A549 (cell line): ENCODE data around the gene DXO.
"Not testable (repeated sequence)": the region's sequence is repeated elsewhere in the genome, so short reads cannot be mapped to it uniquely, and the experiment has no call there.

Experiments used
- FOSL2 ChIP-seq, 2 experiments: fragments of 450-650 bp in 1 of 2; fragments of >200 bp in 1 of 2; sonication (Bioruptor Twin) in 1 of 2; formaldehyde crosslinking; IDR thresholded peaks; 2 replicates each; pipeline versions ENCODE4 v1.5.0 to v1.6.1; 2016 to 2020; ENCODE audit warnings: mild to moderate bottlenecking in 1 of 2, moderate library complexity in 1 of 2
- MAFK ChIP-seq: fragments of 450-650 bp; IDR thresholded peaks from 2 replicates; pipeline ENCODE4 v1.6.1; 2014; ENCODE audit not compliant: partially characterized antibody
- NR3C1 ChIP-seq: fragments of >200 bp; sonication (Bioruptor Twin); formaldehyde crosslinking; IDR thresholded peaks from 3 replicates; pipeline ENCODE4 v1.6.1; 2017
- POLR2A ChIP-seq: IDR thresholded peaks from 2 replicates; pipeline ENCODE4 v1.6.1; 2012; ENCODE audit warnings: mild to moderate bottlenecking, low read length
- RAD21 ChIP-seq, 2 experiments: fragments of >200 bp in 1 of 2; sonication (Bioruptor Twin) in 1 of 2; formaldehyde crosslinking in 1 of 2; IDR thresholded peaks in 1 of 2; conservative IDR thresholded peaks in 1 of 2; 2 replicates in 1 of 2; 3 replicates in 1 of 2; pipeline ENCODE4 v1.6.1; 2012 to 2018; ENCODE audit warnings: inconsistent platforms in 1 of 2
- RFX5 ChIP-seq: fragments of 450-650 bp; IDR thresholded peaks from 2 replicates; pipeline ENCODE4 v1.7.1; 2014; ENCODE audit warnings: antibody characterized with exemption, mild to moderate bottlenecking, moderate library complexity
- SMC3 ChIP-seq: fragments of >200 bp; sonication (Bioruptor Twin); formaldehyde crosslinking; IDR thresholded peaks from 3 replicates; pipeline ENCODE4 v1.6.1; 2018; ENCODE audit warnings: inconsistent platforms
- TP53 ChIP-seq: fragments of 250-450 bp; sonication (Bioruptor Pico); IDR thresholded peaks from 2 replicates; pipeline ENCODE4 v1.5.0; 2021; ENCODE audit warnings: mild to moderate bottlenecking, moderate library complexity
- TF ChIP-seq, protein P1 (sequence below): fragments of >200 bp; sonication (Bioruptor Twin); formaldehyde crosslinking; IDR thresholded peaks from 3 replicates; pipeline ENCODE4 v1.5.1; 2016
- TF ChIP-seq, protein P2 (sequence below): fragments of 200-600 bp; sonication (generic); IDR thresholded peaks from 2 replicates; pipeline ENCODE4 v1.6.1; 2016; ENCODE audit warnings: antibody characterized with exemption, mild to moderate bottlenecking, moderate library complexity
- TF ChIP-seq, protein P3 (sequence below): IDR thresholded peaks from 2 replicates; pipeline ENCODE4 v1.6.1; 2012

DNA sequence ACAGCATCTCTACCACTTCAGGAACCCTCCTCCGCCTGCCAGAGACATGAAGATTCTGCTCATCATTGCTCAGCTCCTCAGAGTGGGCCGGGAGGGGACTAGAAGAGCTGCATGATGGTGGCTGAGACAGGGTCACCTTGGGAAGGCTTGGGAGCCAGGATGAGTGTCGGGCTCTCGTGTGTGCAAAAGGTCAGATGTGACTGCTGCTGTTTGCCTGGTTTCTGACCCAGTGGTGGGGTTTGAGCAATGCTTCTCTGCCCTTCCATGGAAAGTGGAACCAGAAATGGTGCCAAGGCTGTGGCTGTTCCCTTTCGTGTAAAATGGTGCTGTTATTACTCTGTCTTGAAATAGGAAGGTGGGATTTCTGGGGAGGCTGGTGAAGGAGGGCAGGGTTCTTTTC is 41.8 kb upstream of the DXO start:
- TF ChIP-seq FOSL2 (IDR thresholded peaks at IDR 0.05); FOSL2 (CRISPR knock-in tag; IDR thresholded peaks at IDR 0.05); NR3C1; RAD21 (conservative IDR thresholded peaks at IDR 0.05 in 1 of 2, IDR thresholded peaks at IDR 0.05 in 1 of 2); MAFK; SMC3; TP53 (CRISPR knock-in tag); POLR2A; RFX5: not testable (repeated sequence)
- TF ChIP-seq, protein P1, sequence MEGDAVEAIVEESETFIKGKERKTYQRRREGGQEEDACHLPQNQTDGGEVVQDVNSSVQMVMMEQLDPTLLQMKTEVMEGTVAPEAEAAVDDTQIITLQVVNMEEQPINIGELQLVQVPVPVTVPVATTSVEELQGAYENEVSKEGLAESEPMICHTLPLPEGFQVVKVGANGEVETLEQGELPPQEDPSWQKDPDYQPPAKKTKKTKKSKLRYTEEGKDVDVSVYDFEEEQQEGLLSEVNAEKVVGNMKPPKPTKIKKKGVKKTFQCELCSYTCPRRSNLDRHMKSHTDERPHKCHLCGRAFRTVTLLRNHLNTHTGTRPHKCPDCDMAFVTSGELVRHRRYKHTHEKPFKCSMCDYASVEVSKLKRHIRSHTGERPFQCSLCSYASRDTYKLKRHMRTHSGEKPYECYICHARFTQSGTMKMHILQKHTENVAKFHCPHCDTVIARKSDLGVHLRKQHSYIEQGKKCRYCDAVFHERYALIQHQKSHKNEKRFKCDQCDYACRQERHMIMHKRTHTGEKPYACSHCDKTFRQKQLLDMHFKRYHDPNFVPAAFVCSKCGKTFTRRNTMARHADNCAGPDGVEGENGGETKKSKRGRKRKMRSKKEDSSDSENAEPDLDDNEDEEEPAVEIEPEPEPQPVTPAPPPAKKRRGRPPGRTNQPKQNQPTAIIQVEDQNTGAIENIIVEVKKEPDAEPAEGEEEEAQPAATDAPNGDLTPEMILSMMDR: not testable (repeated sequence)
- TF ChIP-seq, protein P2, sequence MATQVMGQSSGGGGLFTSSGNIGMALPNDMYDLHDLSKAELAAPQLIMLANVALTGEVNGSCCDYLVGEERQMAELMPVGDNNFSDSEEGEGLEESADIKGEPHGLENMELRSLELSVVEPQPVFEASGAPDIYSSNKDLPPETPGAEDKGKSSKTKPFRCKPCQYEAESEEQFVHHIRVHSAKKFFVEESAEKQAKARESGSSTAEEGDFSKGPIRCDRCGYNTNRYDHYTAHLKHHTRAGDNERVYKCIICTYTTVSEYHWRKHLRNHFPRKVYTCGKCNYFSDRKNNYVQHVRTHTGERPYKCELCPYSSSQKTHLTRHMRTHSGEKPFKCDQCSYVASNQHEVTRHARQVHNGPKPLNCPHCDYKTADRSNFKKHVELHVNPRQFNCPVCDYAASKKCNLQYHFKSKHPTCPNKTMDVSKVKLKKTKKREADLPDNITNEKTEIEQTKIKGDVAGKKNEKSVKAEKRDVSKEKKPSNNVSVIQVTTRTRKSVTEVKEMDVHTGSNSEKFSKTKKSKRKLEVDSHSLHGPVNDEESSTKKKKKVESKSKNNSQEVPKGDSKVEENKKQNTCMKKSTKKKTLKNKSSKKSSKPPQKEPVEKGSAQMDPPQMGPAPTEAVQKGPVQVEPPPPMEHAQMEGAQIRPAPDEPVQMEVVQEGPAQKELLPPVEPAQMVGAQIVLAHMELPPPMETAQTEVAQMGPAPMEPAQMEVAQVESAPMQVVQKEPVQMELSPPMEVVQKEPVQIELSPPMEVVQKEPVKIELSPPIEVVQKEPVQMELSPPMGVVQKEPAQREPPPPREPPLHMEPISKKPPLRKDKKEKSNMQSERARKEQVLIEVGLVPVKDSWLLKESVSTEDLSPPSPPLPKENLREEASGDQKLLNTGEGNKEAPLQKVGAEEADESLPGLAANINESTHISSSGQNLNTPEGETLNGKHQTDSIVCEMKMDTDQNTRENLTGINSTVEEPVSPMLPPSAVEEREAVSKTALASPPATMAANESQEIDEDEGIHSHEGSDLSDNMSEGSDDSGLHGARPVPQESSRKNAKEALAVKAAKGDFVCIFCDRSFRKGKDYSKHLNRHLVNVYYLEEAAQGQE: not testable (repeated sequence)
- TF ChIP-seq, protein P3, sequence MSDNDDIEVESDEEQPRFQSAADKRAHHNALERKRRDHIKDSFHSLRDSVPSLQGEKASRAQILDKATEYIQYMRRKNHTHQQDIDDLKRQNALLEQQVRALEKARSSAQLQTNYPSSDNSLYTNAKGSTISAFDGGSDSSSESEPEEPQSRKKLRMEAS: not testable (repeated sequence)
